Measurements from ENCODE around the gene HAPLN1. TPM values are rescaled to one million over a fixed set of nuclear protein-coding genes. Genes with fewer than 3 reads are reported as not detected.

The HAPLN1 gene
- total RNA-seq, 8 experiments from 2014 or later, result 0.04 to 10.5 (median 2.6) TPM; not detected in 2

DNA sequence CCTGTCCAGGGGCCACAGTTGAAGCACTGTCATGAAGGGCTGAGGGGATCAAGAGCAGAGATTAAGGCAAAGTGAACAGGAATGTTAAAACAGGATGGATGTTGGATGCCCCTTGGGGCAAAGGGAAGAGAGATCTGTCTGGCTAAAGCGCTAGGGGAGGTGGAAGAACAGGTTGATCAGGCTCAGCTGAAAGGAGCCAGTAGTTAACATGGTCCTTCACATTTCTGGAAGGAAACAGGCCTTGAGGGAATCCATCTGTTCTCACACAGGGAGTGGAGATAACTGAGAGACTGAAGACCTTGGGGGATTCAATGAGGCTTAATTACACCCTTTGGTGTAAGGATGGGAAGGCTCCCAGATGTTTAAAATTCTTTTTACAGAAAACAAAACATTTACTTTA lies 5.8 kb downstream of the HAPLN1 start:
- in situ Hi-C loops (cut with MboI; ENCODE audit: low pct_unique_long_range_greater_than_20kb in 2 of 9, low sequenced_read_pairs in 9 of 9, unreplicated experiment in 9 of 9), result loop anchor here in 1 of 9 experiments (25.0 kb wide), 1 partner anchor 547 kb away; no protein-coding TSS in a partner anchor
- no peak for ATAC-seq (replicated peaks in 6 of 8)
- Histone ChIP-seq H3K4me1 (replicated peaks in 1 of 2) (no peaks in the 10 kb centered on the region), H3K27ac (no peak overlapping the region), H3K4me3 (no peak overlapping the region)
- WGBS, 10 experiments, result 50 to 100% (median 80%) methylated on average over 1 of the region's 1 CpG; no CpG with 5 or more reads in 5 of the 10 experiments

DNA sequence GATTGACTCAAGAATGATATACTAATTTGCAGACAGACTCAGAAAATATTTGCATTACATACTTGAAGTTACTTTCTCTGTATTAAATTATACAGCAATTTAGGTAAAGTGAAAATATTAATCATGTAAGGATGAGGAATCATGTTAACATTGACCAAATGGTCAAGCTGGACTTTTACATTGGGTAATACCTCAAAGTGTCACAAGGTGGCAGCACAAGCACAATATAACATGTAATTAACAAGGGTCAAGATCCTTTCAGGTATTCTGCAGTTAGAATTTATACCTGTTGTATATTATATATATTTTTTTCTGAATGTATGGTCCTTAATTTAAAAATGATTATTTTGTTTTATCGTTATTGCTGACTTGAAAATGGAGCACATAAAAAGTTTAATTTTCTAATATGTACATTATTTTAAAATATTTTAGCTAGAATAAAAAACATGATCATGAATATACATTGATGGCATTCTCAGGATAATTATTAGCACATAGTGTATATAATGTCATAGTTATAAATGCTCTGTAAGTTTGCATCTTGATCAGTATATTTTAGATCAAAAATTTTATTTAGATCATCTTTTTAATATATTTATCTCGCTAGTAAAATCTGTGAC lies 8.6 kb downstream of the HAPLN1 start:
- Histone ChIP-seq H3K4me1 (replicated peaks in 1 of 2) (no peaks in the 10 kb centered on the region), H3K27ac (no peak overlapping the region), H3K4me3 (no peak overlapping the region)
- 25 to 100% (median 51%) methylated on average over 1 to 2 of the region's 2 CpGs for WGBS, 10 experiments
- in situ Hi-C loops (cut with MboI; ENCODE audit: low pct_unique_long_range_greater_than_20kb in 2 of 9, low sequenced_read_pairs in 9 of 9, unreplicated experiment in 9 of 9), result loop anchor here in 1 of 9 experiments (25.0 kb wide), 1 partner anchor 550 kb away; no protein-coding TSS in a partner anchor
- ATAC-seq (replicated peaks in 6 of 8), result peak in 2 of 8 experiments; percentile 19 to 23

DNA sequence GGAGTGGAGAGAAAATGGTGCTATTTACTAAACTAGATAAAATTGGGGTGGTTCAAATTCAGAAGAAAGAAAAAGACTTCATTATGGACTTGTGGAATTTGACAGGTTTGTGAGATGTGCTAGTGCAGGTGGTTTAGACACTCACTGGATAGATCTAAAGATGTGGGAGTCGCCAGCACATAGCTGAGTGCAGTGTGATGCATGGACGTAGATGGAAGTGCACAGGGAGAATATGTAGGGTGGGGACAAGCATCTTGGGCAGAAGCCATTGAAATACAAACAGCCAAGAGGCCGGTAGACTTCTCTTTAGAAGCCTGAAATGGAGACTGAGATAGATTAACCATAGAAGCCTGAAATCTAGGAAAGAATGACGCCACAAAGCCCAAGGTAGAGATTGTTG lies 10.7 kb downstream of the HAPLN1 start:
- peak in 2 of 8 experiments; percentile 57 to 71 for ATAC-seq (replicated peaks in 6 of 8)
- 14 to 100% (median 80%) methylated on average over 1 to 4 of the region's 4 CpGs; no CpG with 5 or more reads in 1 of the 10 experiments for WGBS, 10 experiments
- H3K27ac ChIP-seq, result no peak overlapping the region

GRCh38 chr5:83708170-83708569 lies 12.5 kb downstream of the HAPLN1 start:
- in situ Hi-C loops (cut with MboI; ENCODE audit: low pct_unique_long_range_greater_than_20kb in 2 of 9, low sequenced_read_pairs in 9 of 9, unreplicated experiment in 9 of 9), result loop anchor here in 1 of 9 experiments (25.0 kb wide), 1 partner anchor 554 kb away; no protein-coding TSS in a partner anchor
- WGBS, 10 experiments, result 33 to 100% (median 86%) methylated on average over 1 of the region's 1 CpG; no CpG with 5 or more reads in 1 of the 10 experiments
- H3K4me3 ChIP-seq, result no peak overlapping the region
- no peaks in the 10 kb centered on the region for H3K4me1 ChIP-seq (replicated peaks in 1 of 2)
- H3K27ac ChIP-seq, result no peak overlapping the region
- ATAC-seq (replicated peaks in 6 of 8), result no peak

More for the DNA sequence above, 10.7 kb downstream of the HAPLN1 start:
- Histone ChIP-seq H3K4me1 (replicated peaks in 1 of 2) (no peaks in the 10 kb centered on the region), H3K4me3 (no peak overlapping the region)
- in situ Hi-C loops (cut with MboI; ENCODE audit: low pct_unique_long_range_greater_than_20kb in 2 of 9, low sequenced_read_pairs in 9 of 9, unreplicated experiment in 9 of 9), result loop anchor here in 1 of 9 experiments (25.0 kb wide), 1 partner anchor 552 kb away; no protein-coding TSS in a partner anchor

DNA sequence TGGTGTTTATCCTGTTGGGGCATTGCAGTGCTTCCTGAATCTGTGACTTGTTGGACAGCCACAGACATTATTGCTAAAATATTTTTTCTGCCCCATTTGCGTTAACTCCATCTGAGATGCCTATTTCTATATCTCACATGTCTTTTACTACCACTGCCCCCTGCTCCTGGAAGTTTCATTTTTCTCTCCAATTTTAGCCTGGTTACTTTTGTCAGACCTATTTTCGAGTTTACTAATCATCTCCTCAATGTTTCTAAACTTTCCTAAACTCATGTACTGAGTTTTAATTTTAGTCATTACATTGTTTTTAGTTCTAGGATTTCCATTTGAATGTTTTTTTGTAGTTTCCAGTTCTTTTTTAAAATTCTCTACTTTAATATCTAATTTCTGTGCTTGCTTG lies 17.6 kb downstream of the HAPLN1 start:
- ATAC-seq (replicated peaks in 6 of 8), result no peak
- H3K4me3 ChIP-seq, result no peak overlapping the region
- in situ Hi-C loops (cut with MboI; ENCODE audit: low pct_unique_long_range_greater_than_20kb in 2 of 9, low sequenced_read_pairs in 9 of 9, unreplicated experiment in 9 of 9), result loop anchor here in 1 of 9 experiments (25.0 kb wide), 1 partner anchor 559 kb away; no protein-coding TSS in a partner anchor
- no peaks in the 10 kb centered on the region for H3K4me1 ChIP-seq (replicated peaks in 1 of 2)
- H3K27ac ChIP-seq, result no peak overlapping the region
- WGBS, 10 experiments, result 13 to 100% (median 78%) methylated on average over 1 to 2 of the region's 2 CpGs

- no peak overlapping the region for H3K27ac ChIP-seq
- in situ Hi-C loops (cut with MboI; ENCODE audit: low pct_unique_long_range_greater_than_20kb in 2 of 9, low sequenced_read_pairs in 9 of 9, unreplicated experiment in 9 of 9), result loop anchor here in 1 of 9 experiments (25.0 kb wide), 1 partner anchor 560 kb away; no protein-coding TSS in a partner anchor
- ATAC-seq (replicated peaks in 6 of 8), result no peak
- WGBS, 10 experiments, result 39 to 100% (median 83%) methylated on average over 1 to 4 of the region's 6 CpGs; no CpG with 5 or more reads in 3 of the 10 experiments
- H3K4me1 ChIP-seq (replicated peaks in 1 of 2), result no peaks in the 10 kb centered on the region
- no peak overlapping the region for H3K4me3 ChIP-seq
Measured at GRCh38 chr5:83701886-83702285, 18.8 kb downstream of the HAPLN1 start.

GRCh38 chr5:83689881-83690280 lies 30.8 kb downstream of the HAPLN1 start:
- in situ Hi-C loops (cut with MboI; ENCODE audit: low pct_unique_long_range_greater_than_20kb in 2 of 9, low sequenced_read_pairs in 9 of 9, unreplicated experiment in 9 of 9), result no loop called here
- Histone ChIP-seq H3K27ac (no peak overlapping the region), H3K4me1 (replicated peaks in 1 of 2) (no peaks in the 10 kb centered on the region), H3K4me3 (no peak overlapping the region)
- ATAC-seq (replicated peaks in 6 of 8), result no peak
- 14 to 91% (median 76%) methylated on average over 1 of the region's 1 CpG; no CpG with 5 or more reads in 2 of the 10 experiments for WGBS, 10 experiments

DNA sequence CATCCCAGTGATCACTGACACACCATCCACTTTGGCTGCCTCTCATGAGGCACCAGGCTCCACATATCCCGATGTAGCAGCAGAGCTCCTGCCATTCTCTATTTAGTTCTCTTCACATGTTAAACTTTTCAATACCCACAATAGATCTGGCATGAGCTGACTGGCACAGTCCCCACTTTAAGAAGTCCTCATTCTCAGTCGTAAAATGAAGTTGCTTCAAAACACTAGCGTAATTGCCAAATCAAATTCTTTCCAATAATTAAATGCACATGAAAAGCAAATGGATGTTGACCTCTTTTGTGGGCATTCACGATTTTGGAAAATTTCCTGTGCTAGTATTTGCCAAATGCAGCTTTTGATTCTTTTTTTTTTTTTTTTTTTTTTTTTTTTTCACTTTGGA lies 32.4 kb downstream of the HAPLN1 start:
- Histone ChIP-seq H3K27ac (no peak overlapping the region), H3K4me1 (replicated peaks in 1 of 2) (no peaks in the 10 kb centered on the region), H3K4me3 (no peak overlapping the region)
- in situ Hi-C loops (cut with MboI; ENCODE audit: low pct_unique_long_range_greater_than_20kb in 2 of 9, low sequenced_read_pairs in 9 of 9, unreplicated experiment in 9 of 9), result no loop called here
- no peak for ATAC-seq (replicated peaks in 6 of 8)
- 4 to 100% (median 65%) methylated on average over 2 to 4 of the region's 4 CpGs; no CpG with 5 or more reads in 2 of the 10 experiments for WGBS, 10 experiments

- no peak overlapping the region for H3K27ac ChIP-seq
- WGBS, 10 experiments, result 0 to 100% (median 54%) methylated on average over 1 to 2 of the region's 2 CpGs
- ATAC-seq (replicated peaks in 6 of 8), result peak in 3 of 8 experiments; percentile 88 to 92 (median 91)
- in situ Hi-C loops (cut with MboI; ENCODE audit: low pct_unique_long_range_greater_than_20kb in 2 of 9, low sequenced_read_pairs in 9 of 9, unreplicated experiment in 9 of 9), result no loop called here
- H3K4me1 ChIP-seq (replicated peaks in 1 of 2), result no peaks in the 10 kb centered on the region
- H3K4me3 ChIP-seq, result no peak overlapping the region
Measured at GRCh38 chr5:83687124-83687619, 33.5 kb downstream of the HAPLN1 start.

- WGBS, 10 experiments, result 38 to 100% (median 95%) methylated on average over 1 to 2 of the region's 2 CpGs
- no peak for ATAC-seq (replicated peaks in 6 of 8)
- Histone ChIP-seq H3K27ac (no peak overlapping the region), H3K4me3 (no peak overlapping the region), H3K4me1 (replicated peaks in 1 of 2) (no peaks in the 10 kb centered on the region)
- in situ Hi-C loops (cut with MboI; ENCODE audit: low pct_unique_long_range_greater_than_20kb in 2 of 9, low sequenced_read_pairs in 9 of 9, unreplicated experiment in 9 of 9), result no loop called here
Measured at GRCh38 chr5:83686251-83686650, 34.4 kb downstream of the HAPLN1 start.

DNA sequence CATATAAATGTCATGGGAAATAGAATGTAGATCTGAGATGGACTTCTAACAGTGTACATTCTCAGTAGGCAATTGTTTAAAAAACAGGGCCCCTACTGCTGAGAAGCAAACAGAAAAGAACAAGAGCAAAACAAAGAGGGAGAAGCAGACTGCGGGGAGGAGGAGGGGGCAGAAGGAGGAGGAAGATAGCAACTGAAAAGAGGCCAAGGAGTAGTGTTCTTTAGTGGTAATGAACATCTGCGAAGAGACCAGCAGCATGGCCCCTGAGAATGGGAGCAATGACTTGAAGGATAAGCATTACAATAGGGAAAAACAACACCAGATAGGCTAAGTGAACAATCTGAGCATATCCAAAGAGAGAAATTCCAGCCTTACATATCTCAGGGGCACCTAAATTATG lies 36.8 kb downstream of the HAPLN1 start:
- 25 to 74% (median 35%) methylated on average over 2 of the region's 2 CpGs; no CpG with 5 or more reads in 1 of the 10 experiments for WGBS, 10 experiments
- H3K4me1 ChIP-seq (replicated peaks in 1 of 2), result no peaks in the 10 kb centered on the region
- no peak for ATAC-seq (replicated peaks in 6 of 8)
- in situ Hi-C loops (cut with MboI; ENCODE audit: low pct_unique_long_range_greater_than_20kb in 2 of 9, low sequenced_read_pairs in 9 of 9, unreplicated experiment in 9 of 9), result no loop called here
- no peak overlapping the region for H3K4me3 ChIP-seq
- H3K27ac ChIP-seq, result no peak overlapping the region

DNA sequence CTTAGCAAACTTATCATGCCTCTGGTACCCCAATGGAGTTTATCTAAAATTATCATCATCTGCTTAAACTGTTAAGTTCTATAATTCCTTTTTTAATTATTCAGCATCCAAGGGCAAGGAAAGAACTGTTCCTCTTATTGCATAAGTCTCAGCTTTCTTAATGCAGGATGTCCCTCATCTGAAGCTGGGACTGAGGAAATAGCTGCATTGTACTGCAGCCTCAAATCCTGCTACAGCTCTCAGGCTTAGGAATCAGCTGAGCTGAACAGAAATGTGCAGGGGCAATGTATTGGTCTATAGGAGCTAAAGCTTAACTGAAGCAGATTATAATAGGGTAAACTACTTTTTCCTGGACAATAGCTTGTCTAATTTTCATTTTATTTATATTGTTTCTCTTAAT lies 48.0 kb downstream of the HAPLN1 start:
- Histone ChIP-seq H3K4me1 (replicated peaks in 1 of 2) (no peaks in the 10 kb centered on the region), H3K27ac (no peak overlapping the region), H3K4me3 (no peak overlapping the region)
- in situ Hi-C loops (cut with MboI; ENCODE audit: low pct_unique_long_range_greater_than_20kb in 2 of 9, low sequenced_read_pairs in 9 of 9, unreplicated experiment in 9 of 9), result no loop called here
- ATAC-seq (replicated peaks in 6 of 8), result no peak

DNA sequence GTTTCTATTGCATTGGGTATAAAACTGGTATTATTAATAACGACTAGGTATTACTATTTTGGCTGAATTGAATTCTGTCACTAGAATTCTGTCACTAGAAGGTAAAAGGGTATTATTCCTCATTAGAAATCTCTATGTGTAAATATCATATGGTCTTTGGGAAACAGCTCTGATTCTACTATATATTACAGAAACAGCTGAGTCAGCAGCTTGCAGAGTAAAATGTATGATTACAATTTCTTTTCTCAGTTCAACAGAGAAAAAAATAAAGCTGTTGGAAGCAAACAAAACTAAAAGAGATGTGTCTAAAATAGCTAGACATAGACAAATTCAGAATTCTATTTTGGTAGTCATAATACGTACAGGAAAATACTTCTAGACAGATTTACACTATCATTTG lies 48.5 kb downstream of the HAPLN1 start:
- H3K4me1 ChIP-seq (replicated peaks in 1 of 2), result no peaks in the 10 kb centered on the region
- no peak overlapping the region for H3K4me3 ChIP-seq
- in situ Hi-C loops (cut with MboI; ENCODE audit: low pct_unique_long_range_greater_than_20kb in 2 of 9, low sequenced_read_pairs in 9 of 9, unreplicated experiment in 9 of 9), result no loop called here
- 32 to 100% (median 84%) methylated on average over 1 to 2 of the region's 2 CpGs for WGBS, 10 experiments
- no peak for ATAC-seq (replicated peaks in 6 of 8)
- H3K27ac ChIP-seq, result no peak overlapping the region

GRCh38 chr5:83665631-83666030 lies 55.0 kb downstream of the HAPLN1 start:
- ATAC-seq (replicated peaks in 6 of 8), result no peak
- no peaks in the 10 kb centered on the region for H3K4me1 ChIP-seq (replicated peaks in 1 of 2)
- no peak overlapping the region for H3K27ac ChIP-seq
- in situ Hi-C loops (cut with MboI; ENCODE audit: low pct_unique_long_range_greater_than_20kb in 2 of 9, low sequenced_read_pairs in 9 of 9, unreplicated experiment in 9 of 9), result no loop called here
- H3K4me3 ChIP-seq, result no peak overlapping the region
